GM19328 (cell line): ENCODE measurements around the gene HIBCH.
"Not testable (repeated sequence)": the region's sequence is repeated elsewhere in the genome, so short reads cannot be mapped to it uniquely, and the experiment has no call there.

Experiments used
- ATAC-seq: cut with Tn5 transposase; IDR thresholded peaks from one replicate; pipeline ENCODE4 v1.9.1; 2021; ENCODE audit warnings: mild to moderate bottlenecking, moderate library complexity; ENCODE audit not compliant: unreplicated experiment

The HIBCH gene

DNA sequence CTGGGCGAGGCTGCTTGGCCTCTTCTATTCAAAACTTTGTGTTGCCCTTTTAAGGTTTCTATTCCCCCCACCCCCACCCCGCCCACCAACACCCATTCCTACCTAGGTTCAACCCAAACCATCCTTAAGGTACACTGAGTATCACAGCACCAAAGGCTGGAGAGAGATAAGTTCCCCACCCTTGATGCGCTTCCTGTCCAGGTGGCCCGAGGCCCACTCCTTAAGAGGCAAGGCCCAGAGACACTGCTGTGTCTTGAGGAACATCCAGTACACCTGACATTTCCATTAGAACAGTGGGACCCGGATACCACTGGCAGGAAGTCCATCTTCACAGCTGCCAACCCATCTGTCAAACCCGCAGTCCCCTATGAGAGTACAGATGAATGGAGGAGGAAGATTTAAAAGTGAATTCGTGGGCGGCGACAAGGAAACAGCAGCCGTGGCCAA, 23.5 kb upstream of the HIBCH start:
- no peak for ATAC-seq

DNA sequence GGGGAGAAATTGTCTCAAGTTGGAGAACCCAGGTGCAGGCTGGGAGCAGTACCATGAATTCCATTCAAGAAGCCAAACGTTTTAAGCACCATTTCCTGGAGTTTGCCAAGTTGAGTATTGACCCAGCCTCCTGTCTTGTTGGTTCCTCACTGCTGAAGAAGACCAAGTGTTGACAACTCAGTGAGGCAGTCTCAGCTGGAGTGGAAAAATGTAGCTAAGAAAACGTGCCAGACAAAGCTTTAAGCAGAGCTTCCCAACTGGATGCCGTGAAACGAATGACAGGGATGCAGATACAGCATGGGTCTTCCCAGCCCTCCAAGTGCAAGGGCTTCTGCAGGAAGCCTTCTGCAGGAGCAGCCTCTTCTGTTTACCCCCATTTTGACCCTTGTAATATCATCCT, 23.0 kb upstream of the HIBCH start:
- ATAC-seq: no peak

DNA sequence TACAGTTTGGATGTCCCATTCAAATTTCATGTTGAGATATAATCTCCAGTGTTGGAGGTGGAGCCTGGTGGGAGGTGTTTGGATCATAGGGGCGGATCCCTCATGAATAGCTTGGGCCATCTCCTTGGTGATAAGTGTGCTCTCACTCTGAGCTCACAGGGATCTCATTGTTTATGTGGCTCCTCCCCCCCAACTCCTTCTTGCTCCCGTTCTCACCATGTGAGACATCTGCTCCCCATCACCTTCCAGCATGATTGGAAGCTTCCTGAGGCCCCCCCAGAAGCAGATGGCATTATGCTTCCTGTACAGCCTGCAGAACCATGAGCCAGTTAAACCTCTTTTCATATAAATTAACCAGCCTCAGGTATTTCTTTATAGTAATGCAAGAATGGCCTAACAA, 20.7 kb upstream of the HIBCH start:
- ATAC-seq: no peak

DNA sequence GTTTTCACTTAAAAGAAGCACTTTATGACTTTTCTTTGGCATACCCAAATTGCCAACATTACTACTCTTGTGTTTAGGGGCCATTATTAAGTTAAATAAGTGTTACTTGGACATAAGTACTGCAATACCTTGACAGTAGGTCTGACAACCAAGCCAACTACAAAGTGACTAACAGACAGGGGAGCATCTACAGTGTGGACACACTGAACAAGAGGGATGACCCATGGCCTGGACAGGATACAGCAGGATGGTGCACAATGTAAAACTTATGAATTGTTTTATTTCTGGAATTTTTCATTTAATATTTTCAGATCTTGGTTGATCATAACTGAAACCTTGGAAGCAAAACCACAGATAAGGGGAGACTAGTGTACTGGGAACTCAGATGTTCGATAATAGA, 19.8 kb upstream of the HIBCH start:
- no peak for ATAC-seq

DNA sequence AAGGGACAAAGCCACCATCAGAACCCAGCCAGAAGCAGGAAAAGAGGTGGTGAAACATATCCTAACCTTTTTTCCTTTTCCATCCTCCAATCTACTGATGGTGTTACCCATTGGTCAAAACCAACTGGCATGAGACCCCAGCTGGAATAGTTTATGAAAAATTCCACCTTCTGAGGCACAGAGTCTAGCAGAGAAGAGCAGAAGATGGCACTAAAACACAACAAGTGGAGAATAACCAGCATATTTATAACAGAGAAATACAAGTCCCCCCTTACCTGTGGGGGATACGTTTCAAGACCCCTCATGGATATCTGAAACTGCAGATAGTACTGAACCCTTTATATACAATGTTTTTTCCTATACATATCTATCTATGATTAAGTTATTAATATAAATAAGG, 18.8 kb upstream of the HIBCH start:
- ATAC-seq: no peak

DNA sequence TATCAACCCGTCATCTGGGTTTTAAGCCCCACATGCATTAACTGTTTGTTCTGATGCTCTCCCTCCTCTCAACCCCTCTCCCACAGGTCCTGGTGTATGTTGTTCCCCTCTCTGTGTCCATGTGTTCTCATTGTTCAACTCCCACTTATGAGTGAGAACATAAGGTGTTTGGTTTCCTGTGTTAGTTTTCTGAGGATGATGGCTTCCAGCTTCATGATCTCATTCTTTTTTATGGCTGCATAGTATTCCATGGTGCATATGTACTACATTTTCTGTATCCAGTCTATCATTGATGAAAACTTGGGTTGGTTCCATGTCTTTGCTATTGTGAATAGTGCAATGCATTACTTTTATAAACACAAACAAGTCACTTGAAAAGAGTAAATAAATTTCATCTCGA, 16.8 kb upstream of the HIBCH start:
- no peak for ATAC-seq

DNA sequence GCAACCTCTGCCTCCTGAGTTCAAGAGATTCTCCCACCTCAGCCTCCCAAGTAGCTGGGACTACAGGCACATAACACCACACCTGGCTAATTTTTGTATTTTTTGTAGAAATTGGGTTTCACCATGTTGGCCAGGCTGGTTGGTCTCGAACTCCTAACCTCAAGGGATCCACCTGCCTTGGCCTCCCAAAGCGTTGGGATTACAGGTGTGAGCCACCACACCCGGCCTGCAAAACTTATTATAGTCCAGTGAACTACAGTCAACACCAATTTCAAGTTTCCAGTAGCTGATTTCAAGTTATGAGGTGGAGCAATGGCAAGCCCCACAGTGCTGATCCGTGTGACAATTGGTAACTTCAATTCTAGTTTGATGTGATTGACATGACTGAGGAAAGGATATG, 16.0 kb upstream of the HIBCH start:
- not testable (repeated sequence) for ATAC-seq

DNA sequence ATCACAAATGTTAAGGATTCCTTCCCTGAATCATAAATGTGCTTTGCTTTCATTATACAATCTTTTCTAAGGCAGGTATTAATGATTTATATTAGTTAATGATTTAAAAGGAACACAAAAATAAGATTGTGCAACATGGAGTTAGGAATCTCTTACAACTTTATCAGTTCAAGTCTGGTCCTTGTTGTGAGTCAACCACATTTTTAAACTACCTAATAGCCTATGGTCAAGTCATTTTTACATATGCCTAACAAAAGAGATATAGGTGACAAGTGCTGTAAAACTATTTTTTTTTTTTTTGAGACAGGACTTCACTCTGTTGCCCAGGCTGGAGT, 15.6 kb upstream of the HIBCH start:
- ATAC-seq: no peak

DNA sequence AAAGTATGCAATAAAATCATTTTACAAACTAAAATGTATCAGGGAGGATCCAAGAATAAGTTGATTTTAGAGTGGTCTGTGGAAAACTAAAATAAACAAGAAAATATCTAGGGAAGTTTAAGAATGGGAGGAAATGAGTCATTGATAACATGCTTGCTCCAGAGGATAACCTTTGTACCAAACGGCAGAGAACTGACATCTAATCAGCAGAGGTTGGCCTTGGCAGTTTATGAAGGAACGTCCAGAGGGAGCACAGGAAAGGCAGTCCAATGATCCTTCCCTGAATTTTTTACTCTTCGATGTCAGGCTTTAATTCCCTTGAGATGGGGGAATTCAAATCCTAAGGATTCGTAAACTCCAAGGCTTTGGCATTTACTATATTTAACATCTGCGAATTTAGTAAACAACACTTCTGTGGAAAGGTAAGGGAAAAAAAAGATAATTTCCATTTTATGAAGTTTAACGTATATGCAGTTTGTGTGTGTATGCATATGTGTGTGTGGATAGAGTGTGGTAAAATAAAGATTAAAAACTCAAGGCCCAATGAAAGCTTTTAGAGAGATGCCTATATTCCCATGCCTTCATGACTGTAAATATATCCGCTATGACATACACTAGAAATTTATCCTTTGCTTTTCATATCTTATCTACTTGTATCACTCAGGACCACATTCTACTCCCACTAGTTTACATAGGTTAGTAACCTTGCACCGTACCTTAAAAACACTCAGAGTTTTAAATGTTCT, 15.0 kb upstream of the HIBCH start:
- no peak for ATAC-seq

DNA sequence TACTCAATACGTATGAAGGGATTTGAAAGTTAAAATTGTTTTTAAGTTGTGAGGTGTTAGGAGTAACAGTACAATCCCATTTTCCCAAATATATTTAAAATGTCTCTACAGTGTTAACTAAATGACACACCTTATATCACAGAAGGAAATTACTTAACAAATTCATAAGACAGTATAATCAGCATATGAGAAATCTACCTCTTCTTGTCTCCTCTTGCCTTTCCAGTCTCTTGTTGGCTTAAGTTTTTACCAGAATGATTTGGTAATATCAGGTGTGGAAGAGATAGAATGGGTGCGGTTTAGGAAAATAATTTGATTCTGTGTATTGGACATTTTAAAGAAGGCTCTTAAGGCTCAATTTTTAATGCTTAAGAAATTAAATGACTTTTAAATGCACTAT, 14.3 kb upstream of the HIBCH start:
- no peak for ATAC-seq

DNA sequence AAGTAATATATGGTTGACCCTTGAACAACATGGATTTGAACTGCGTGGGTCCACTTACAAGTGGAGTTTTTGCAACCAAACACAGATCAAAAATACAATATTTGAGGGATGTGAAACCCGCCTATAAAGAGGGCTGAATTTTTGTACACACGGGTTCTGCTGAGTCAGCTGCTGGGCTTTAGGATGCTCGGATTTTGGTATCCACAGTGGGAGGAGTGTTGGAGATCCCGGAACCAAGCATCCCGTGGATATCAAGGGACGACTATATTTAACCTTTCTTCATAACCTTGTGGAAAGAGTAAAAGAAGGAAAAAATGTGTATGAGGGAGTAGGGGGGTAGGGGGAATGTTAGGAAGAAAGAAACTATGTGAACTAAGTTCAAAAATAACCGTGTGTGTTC, 13.8 kb upstream of the HIBCH start:
- no peak for ATAC-seq

DNA sequence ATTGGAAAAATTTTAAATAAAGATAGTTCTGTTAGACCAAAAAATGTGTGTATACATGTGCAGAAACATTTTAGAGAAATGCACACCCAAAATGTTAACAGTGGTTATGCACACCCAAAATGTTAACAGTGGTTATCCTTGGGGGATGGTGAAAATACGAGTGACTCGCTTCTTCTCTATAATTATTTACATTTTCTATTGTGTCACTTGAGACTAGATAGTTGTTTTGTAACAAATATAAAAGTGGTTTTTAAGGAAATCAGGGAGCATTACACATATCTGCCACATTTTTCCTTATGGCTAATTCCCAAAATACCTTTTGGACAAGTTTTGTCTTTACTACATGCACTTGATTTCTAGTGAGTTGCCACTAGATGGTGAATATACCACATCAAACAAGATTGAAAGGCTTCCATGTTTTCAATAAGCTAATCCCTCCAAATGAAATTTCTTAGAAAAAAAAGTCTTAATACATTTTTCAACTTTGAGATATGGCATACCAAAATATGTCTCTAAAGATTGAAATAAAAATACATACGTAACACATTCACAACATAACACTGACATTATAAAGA, 9.0 kb upstream of the HIBCH start:
- no peak for ATAC-seq

DNA sequence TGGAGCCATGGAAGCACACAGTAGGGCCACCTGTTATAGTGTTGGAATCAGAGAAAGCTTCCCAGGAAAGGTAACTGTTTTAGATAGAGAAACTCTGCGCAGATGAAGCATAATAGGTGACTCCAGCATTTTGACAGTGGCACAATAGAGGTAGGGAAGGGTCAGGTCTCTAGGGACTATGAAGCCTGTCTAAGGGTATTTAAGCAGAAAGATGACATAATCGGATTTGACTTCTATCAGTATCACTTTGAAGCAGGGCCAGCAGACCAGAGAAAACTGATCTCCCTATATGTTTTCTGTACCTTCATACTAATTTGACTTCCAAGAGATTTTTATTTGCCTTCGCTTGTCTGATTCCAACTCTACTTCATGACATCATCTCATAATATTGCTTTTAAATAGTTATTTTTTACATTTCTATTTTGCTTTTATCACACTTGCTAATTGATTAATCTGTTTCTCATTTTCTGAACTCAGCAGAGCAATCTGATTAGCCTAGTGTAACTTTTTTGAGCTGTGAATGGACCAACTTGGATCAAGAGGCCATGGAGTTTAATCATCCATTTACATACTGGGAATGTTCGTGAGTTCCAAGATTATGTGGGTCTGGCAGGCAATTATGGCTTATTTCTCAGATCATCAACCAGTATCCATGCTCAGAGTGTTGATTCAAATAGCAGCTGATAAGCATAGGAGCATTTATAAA, 8.4 kb upstream of the HIBCH start:
- ATAC-seq: no peak

DNA sequence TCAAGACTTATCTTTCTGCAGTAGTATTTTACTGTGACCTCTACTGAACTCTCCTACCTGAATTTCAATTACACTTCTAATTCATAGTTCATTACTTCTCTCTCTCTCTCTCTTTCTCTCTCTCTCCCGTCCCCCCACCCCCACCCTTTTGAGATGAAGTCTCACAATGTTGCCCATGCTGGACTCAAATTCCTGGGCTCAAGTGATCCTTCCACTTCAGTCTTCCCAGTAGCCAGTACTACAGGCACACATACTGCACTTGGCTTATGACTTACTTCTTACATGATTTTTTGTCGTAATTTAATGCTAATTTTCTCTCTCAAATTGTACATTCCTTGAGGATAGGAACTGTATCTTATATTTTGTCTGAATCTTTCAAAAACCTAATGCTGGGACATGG, 6.0 kb upstream of the HIBCH start:
- ATAC-seq: no peak

DNA sequence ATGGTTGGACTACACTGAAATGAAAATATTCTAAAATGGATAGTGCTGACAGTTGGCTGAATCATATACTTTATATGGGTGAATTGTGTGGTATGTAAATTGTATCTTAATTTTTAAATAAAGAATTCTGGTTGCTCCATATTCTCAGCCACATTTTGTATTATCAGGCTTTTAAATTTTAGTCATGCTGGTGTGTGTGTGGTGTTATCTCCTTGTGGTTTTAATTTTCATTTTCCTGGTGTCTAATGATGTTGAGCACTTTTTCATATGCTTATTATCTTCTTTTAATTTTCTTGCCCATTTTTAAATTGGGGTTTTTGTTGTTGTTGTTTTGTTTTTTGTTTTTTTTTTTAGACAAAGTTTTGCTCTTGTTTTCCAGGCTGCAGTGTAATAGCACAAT, 3.8 kb upstream of the HIBCH start:
- no peak for ATAC-seq

DNA sequence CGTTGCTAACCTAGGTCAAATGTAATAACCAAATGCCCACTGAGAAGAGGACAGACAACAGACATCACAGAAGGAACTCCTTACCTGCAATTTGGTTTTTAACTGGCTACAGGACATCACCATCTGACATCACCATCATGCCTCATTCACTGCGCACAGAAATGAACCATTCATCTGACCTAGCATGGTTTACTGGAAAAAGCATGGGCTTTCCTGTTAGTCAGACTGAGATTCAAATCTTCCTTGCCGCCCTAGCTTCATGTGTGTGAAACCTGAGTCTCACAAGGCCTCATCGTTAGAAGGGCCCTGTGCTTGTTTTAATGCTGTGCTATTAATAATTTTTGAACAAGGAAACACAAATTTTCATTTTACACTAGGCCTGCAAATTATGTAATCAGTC, 1.1 kb upstream of the HIBCH start:
- no peak for ATAC-seq

DNA sequence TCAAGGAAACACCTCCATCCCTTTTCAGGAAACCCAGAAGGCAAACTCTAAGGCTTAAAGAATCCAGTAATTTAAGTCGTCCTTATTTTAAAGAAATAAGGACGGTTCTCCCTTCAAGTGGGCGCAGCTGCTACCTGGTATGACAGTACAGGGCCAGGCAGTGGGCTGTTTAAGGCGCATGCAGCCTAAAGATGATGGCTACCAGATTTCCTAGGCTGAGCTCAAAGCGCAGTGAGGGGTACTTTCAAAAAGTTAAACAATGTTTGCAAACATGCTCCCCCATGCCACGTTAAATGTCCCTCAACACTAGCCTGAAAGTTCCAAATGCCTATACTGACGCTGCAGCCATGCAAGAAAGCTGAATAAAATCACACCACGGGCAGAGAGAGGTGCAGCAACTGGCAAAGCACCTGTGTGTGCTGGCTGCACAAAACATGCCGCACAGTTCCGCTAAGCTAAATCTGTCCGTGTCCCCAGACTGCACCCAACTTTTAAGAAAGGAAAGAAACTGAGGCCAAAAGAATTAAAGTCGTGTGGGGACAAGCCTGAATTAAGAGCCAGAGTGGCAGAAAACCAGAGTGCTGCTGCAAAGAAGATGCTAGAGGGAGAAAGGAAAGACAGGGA, 583 bp downstream of the HIBCH start:
- peak; percentile 38 for ATAC-seq

DNA sequence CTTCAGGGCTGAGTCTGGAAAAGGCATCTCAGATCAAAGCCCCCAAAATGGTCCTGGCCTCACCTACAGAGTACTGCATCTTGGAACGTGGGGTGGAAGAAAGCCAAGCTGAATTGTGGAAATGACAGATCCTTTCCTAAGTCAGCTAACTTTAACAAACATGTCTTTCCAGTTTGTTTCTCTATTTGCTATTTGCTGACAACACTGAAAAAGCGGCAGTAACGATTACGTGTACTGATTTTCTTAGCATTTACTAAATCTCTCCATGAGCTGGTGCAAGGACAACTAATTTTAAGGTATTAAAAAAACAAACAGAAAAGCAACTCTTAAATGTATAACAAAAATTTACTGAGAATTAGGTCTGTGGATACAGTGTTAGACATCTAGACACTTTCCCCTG, 1.1 kb downstream of the HIBCH start:
- no peak for ATAC-seq

DNA sequence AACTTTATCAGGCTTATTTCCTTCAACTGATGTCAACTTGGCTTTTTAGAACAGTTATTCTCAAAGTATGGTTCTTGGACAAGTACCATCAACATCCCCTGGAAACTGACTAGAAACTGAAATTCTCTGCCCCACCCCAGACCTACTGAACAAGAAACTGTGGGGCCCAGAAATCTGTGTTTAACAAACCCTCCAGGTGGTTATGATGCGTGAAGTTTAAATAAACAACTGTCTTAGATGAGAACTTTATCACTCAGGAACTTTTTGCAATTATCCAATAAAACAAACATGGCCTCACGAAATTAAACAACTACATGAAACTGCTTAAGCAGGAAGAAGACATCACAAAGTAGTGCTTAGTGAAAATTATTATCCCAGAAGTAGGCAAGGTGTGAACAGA, 4.4 kb downstream of the HIBCH start:
- no peak for ATAC-seq

DNA sequence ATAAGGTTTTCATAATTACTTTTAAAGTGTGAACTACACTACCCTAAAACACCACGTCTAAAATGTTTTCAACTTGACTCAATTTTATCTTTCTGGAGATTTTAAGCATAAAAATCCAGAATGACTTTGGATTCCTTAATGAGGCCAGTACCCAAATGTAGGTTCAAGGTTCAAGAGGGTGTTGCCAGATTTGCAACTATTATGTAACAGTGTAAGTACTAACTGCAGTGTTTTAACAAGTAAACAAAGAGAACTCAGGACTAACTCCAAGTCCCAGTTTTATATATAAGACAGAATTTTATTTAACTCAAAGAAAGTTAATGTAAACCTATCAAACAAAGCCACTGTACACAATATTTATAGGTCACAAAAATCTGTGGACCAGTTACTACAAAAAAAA, 5.7 kb downstream of the HIBCH start:
- ATAC-seq: no peak

DNA sequence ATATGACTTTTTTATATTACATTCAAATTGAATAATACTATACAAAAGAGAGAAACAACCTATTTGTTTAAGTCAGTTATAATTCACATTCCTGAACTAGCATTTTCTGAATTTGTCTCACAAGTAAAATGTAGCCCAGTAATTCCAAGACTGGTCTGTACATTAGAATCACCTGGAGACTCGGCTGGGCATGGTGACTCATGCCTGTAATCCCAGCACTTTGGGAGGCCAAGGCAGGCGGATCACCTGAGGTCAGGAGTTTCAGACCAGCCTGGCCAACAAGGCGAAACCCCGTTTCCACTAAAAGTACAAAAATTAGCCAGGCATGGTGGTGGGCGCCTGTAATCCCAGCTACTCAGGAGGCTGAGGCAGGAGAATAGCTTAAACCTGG, 7.0 kb downstream of the HIBCH start:
- not testable (repeated sequence) for ATAC-seq
